ENCODE results near the gene CNTF.

CNTF gene

GRCh38 chr11:58592760-58593472, 29.5 kb upstream of the CNTF start:
- TF ChIP-seq ZNF274 (IDR thresholded peaks at IDR 0.05; ENCODE audit: low read depth, low read length): no peak
- no peak for TF ChIP-seq YY1 (IDR thresholded peaks at IDR 0.05; ENCODE audit: insufficient read depth, insufficient read length)
- TF ChIP-seq SUZ12 (IDR thresholded peaks at IDR 0.05; ENCODE audit: extremely low read depth, insufficient read depth, insufficient read length): no peak
- Histone ChIP-seq H3K4me1 (ENCODE audit: insufficient read depth, insufficient read length) (no peaks in the 10 kb centered on the region), H3K4me3 (ENCODE audit: insufficient read length, low read depth) (no peak overlapping the region), H3K36me3 (ENCODE audit: insufficient read depth, insufficient read length, low read length) (peaks cover 16% of the 10 kb centered on the region), H3K27me3 (ENCODE audit: insufficient read depth, insufficient read length) (no peaks in the 10 kb centered on the region), H3K9me3 (ENCODE audit: insufficient read depth, low read length) (no peaks in the 10 kb centered on the region), H3K9ac (ENCODE audit: insufficient read length, low read depth) (no peak overlapping the region)
- no peak for DNase-seq (ENCODE audit: low read depth, low spot score)

DNA sequence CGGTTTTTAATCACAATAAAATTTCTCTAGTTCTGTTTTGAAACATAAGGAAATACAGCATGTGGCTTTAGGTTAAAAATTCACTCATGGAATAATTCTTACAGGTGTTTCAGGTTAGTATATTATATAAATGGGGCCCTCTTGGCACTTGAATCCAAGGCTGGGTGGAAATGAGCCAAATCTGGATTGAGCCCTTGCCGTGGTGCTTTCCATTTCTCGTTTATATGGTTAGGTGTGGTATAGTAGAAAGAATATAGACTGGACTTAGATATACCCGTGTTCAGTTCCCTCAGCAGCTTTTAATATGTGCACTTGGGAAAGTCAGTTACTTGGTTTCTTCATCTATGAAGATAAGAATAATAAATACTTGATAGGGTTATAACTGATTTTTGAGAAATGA, 27.6 kb upstream of the CNTF start:
- H3K4me3 ChIP-seq (ENCODE audit: insufficient read length, low read depth): no peak overlapping the region
- H3K9ac ChIP-seq (ENCODE audit: insufficient read length, low read depth): no peak overlapping the region
- no peaks in the 10 kb centered on the region for H3K27me3 ChIP-seq (ENCODE audit: insufficient read depth, insufficient read length)
- peaks cover 16% of the 10 kb centered on the region for H3K36me3 ChIP-seq (ENCODE audit: insufficient read depth, insufficient read length, low read length)
- H3K4me1 ChIP-seq (ENCODE audit: insufficient read depth, insufficient read length): no peaks in the 10 kb centered on the region
- no peaks in the 10 kb centered on the region for H3K9me3 ChIP-seq (ENCODE audit: insufficient read depth, low read length)
- no peak for DNase-seq (ENCODE audit: low read depth, low spot score)
- no peak for TF ChIP-seq YY1 (IDR thresholded peaks at IDR 0.05; ENCODE audit: insufficient read depth, insufficient read length)
- TF ChIP-seq SUZ12 (IDR thresholded peaks at IDR 0.05; ENCODE audit: extremely low read depth, insufficient read depth, insufficient read length): no peak
- TF ChIP-seq ZNF274 (IDR thresholded peaks at IDR 0.05; ENCODE audit: low read depth, low read length): no peak

- Histone ChIP-seq H3K4me3 (ENCODE audit: insufficient read length, low read depth) (no peak overlapping the region), H3K36me3 (ENCODE audit: insufficient read depth, insufficient read length, low read length) (peaks cover 15% of the 10 kb centered on the region), H3K9me3 (ENCODE audit: insufficient read depth, low read length) (no peaks in the 10 kb centered on the region), H3K9ac (ENCODE audit: insufficient read length, low read depth) (no peak overlapping the region), H3K27me3 (ENCODE audit: insufficient read depth, insufficient read length) (no peaks in the 10 kb centered on the region), H3K4me1 (ENCODE audit: insufficient read depth, insufficient read length) (no peaks in the 10 kb centered on the region)
- DNase-seq (ENCODE audit: low read depth, low spot score): no peak
- TF ChIP-seq YY1 (IDR thresholded peaks at IDR 0.05; ENCODE audit: insufficient read depth, insufficient read length) (no peak), ZNF274 (IDR thresholded peaks at IDR 0.05; ENCODE audit: low read depth, low read length) (no peak)
Observed at GRCh38 chr11:58596621-58597020, 25.8 kb upstream of the CNTF start.

GRCh38 chr11:58597486-58598144, 24.9 kb upstream of the CNTF start:
- Histone ChIP-seq H3K9ac (ENCODE audit: insufficient read length, low read depth) (no peak overlapping the region), H3K9me3 (ENCODE audit: insufficient read depth, low read length) (no peaks in the 10 kb centered on the region), H3K36me3 (ENCODE audit: insufficient read depth, insufficient read length, low read length) (peaks cover 12% of the 10 kb centered on the region), H3K4me3 (ENCODE audit: insufficient read length, low read depth) (no peak overlapping the region), H3K27me3 (ENCODE audit: insufficient read depth, insufficient read length) (no peaks in the 10 kb centered on the region), H3K4me1 (ENCODE audit: insufficient read depth, insufficient read length) (no peaks in the 10 kb centered on the region)
- TF ChIP-seq SUZ12 (IDR thresholded peaks at IDR 0.05; ENCODE audit: extremely low read depth, insufficient read depth, insufficient read length) (no peak), ZNF274 (IDR thresholded peaks at IDR 0.05; ENCODE audit: low read depth, low read length) (no peak), YY1 (IDR thresholded peaks at IDR 0.05; ENCODE audit: insufficient read depth, insufficient read length) (no peak)
- DNase-seq (ENCODE audit: low read depth, low spot score): no peak

DNA sequence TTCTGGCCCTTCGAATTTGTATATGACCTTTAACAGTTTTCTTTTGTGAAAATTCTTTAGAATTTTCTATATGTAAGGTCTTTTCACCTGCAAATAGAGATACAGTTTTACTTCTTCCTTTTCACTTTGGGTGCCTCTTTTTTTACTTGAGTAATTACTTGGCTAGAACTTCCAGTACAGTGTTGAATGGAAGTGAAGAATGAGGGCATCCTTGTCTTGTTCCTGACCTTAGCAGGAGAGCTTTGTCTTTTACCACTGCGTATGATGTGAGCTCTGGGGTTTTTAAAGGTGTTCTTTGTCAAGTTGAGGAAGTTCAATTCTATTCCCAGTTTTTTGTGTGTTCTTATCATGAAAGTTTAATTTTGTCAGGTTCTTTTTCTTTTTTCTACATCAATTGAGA, 22.0 kb upstream of the CNTF start:
- Histone ChIP-seq H3K9me3 (ENCODE audit: insufficient read depth, low read length) (no peaks in the 10 kb centered on the region), H3K27me3 (ENCODE audit: insufficient read depth, insufficient read length) (no peaks in the 10 kb centered on the region), H3K36me3 (ENCODE audit: insufficient read depth, insufficient read length, low read length) (peaks cover 14% of the 10 kb centered on the region), H3K4me3 (ENCODE audit: insufficient read length, low read depth) (no peak overlapping the region), H3K9ac (ENCODE audit: insufficient read length, low read depth) (no peak overlapping the region), H3K4me1 (ENCODE audit: insufficient read depth, insufficient read length) (no peaks in the 10 kb centered on the region)
- DNase-seq (ENCODE audit: low read depth, low spot score): no peak
- TF ChIP-seq YY1 (IDR thresholded peaks at IDR 0.05; ENCODE audit: insufficient read depth, insufficient read length) (no peak), ZNF274 (IDR thresholded peaks at IDR 0.05; ENCODE audit: low read depth, low read length) (no peak), SUZ12 (IDR thresholded peaks at IDR 0.05; ENCODE audit: extremely low read depth, insufficient read depth, insufficient read length) (no peak)

- no peak overlapping the region for H3K9ac ChIP-seq (ENCODE audit: insufficient read length, low read depth)
- peaks cover 35% of the 10 kb centered on the region for H3K36me3 ChIP-seq (ENCODE audit: insufficient read depth, insufficient read length, low read length)
- no peaks in the 10 kb centered on the region for H3K4me1 ChIP-seq (ENCODE audit: insufficient read depth, insufficient read length)
- H3K4me3 ChIP-seq (ENCODE audit: insufficient read length, low read depth): no peak overlapping the region
- DNase-seq (ENCODE audit: low read depth, low spot score): no peak
- TF ChIP-seq YY1 (IDR thresholded peaks at IDR 0.05; ENCODE audit: insufficient read depth, insufficient read length): no peak
- TF ChIP-seq ZNF274 (IDR thresholded peaks at IDR 0.05; ENCODE audit: low read depth, low read length): no peak
- TF ChIP-seq SUZ12 (IDR thresholded peaks at IDR 0.05; ENCODE audit: extremely low read depth, insufficient read depth, insufficient read length): no peak
- no peaks in the 10 kb centered on the region for H3K9me3 ChIP-seq (ENCODE audit: insufficient read depth, low read length)
- no peaks in the 10 kb centered on the region for H3K27me3 ChIP-seq (ENCODE audit: insufficient read depth, insufficient read length)
Observed at GRCh38 chr11:58606930-58607714, 15.3 kb upstream of the CNTF start.

DNA sequence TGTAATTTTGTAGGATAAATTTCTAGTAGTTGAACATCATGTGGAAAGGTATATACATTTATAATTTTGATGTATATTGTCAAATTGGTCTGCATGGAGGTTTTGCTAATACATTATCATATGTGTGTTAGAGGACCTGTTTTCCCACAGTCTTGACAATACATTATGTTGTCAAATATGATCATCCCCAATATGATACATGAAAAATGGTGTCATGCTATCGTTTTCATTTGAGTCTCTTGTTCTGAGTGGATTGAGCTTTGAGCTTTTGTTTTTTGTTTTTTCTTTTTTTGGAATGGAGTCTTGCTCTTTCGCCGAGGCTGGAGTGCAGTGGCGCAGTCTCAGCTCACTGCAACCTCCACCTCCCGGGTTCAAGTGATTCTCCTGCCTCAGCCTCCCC, 14.1 kb upstream of the CNTF start:
- Histone ChIP-seq H3K4me3 (ENCODE audit: insufficient read length, low read depth) (no peak overlapping the region), H3K36me3 (ENCODE audit: insufficient read depth, insufficient read length, low read length) (peaks cover 40% of the 10 kb centered on the region), H3K9me3 (ENCODE audit: insufficient read depth, low read length) (no peaks in the 10 kb centered on the region), H3K27me3 (ENCODE audit: insufficient read depth, insufficient read length) (no peaks in the 10 kb centered on the region), H3K4me1 (ENCODE audit: insufficient read depth, insufficient read length) (no peaks in the 10 kb centered on the region), H3K9ac (ENCODE audit: insufficient read length, low read depth) (no peak overlapping the region)
- TF ChIP-seq ZNF274 (IDR thresholded peaks at IDR 0.05; ENCODE audit: low read depth, low read length) (no peak), SUZ12 (IDR thresholded peaks at IDR 0.05; ENCODE audit: extremely low read depth, insufficient read depth, insufficient read length) (no peak), YY1 (IDR thresholded peaks at IDR 0.05; ENCODE audit: insufficient read depth, insufficient read length) (no peak)
- DNase-seq (ENCODE audit: low read depth, low spot score): no peak

Data from NT2/D1 (cell line).